B cell (primary cell): Measurements from ENCODE around the gene C20orf204. TPM values are rescaled to one million over a fixed set of nuclear protein-coding genes. Genes with fewer than 3 reads are reported as not detected.
A peak's percentile ranks its signal among the peaks of the same experiment; 100 is the strongest.

Experiments used
- ATAC-seq: fragments of 200-7000 bp; cut with Tn5 transposase; one replicate; pipeline ENCODE4 v1.10.0; 2021; ENCODE audit warnings: low read depth, mild to moderate bottlenecking, moderate number of reproducible peaks, moderate library complexity
- CTCF ChIA-PET: fragments of 350-600 bp; sonication (Branson Sonifier 250); formaldehyde crosslinking; loops from one replicate; lab custom pipeline; 2021; ENCODE audit warnings: antibody characterized with exemption, inconsistent platforms; lab: Charles Lee
- POLR2A ChIA-PET: fragments of 350-600 bp; sonication (Branson Sonifier 250); formaldehyde crosslinking; loops from one replicate; lab custom pipeline; 2021; ENCODE audit warnings: antibody characterized with exemption; lab: Charles Lee
- DNase-seq: peaks from one replicate; pipeline ENCODE4 v3.0.0; 2013
- H2AFZ ChIP-seq: 2 replicates; pipeline ENCODE4 v1.6.1; 2012; ENCODE audit warnings: mild to moderate bottlenecking, low read depth, low read length; ENCODE audit not compliant: insufficient read depth, poor library complexity, severe bottlenecking
- H3K27ac ChIP-seq, 2 donors: 1 replicate in 1 of 2; 2 replicates in 1 of 2; pipeline ENCODE4 v1.5.1; 2012 to 2013; ENCODE audit warnings: low read length in 2 of 2, mild to moderate bottlenecking in 2 of 2, moderate library complexity in 1 of 2
- H3K27me3 ChIP-seq, 4 experiments: fragments of 200-600 bp in 1 of 4; sonication (generic) in 1 of 4; replicated peaks in 1 of 4; 1 replicate in 2 of 4; 2 replicates in 2 of 4; pipeline versions ENCODE4 v1.6.1 to v1.7.0; 2013 to 2016; ENCODE audit warnings: low read length in 3 of 4, mild to moderate bottlenecking in 2 of 4, mixed read lengths in 1 of 4, moderate library complexity in 1 of 4; ENCODE audit not compliant: insufficient read depth in 4 of 4, control insufficient read depth in 3 of 4; ENCODE audit errors: control extremely low read depth in 1 of 4
- H3K36me3 ChIP-seq, 2 experiments: replicated peaks in 1 of 2; 1 replicate in 1 of 2; 2 replicates in 1 of 2; pipeline versions ENCODE4 v1.6.1 to v1.7.1; 2013; ENCODE audit warnings: low read length in 1 of 2; ENCODE audit not compliant: insufficient read depth in 2 of 2, control insufficient read depth in 1 of 2; ENCODE audit errors: control extremely low read depth in 1 of 2, extremely low read depth in 1 of 2
- H3K4me1 ChIP-seq, 2 donors: fragments of 200-600 bp in 1 of 2; sonication (generic) in 1 of 2; 1 replicate in 1 of 2; 2 replicates in 1 of 2; pipeline versions ENCODE4 v1.5.1 to v1.6.1; 2013 to 2017; ENCODE audit warnings: low read length in 2 of 2; ENCODE audit not compliant: control insufficient read depth in 2 of 2, insufficient read depth in 2 of 2
- H3K4me2 ChIP-seq: replicated peaks from 2 replicates; pipeline ENCODE3; 2012; ENCODE audit warnings: mild to moderate bottlenecking, low read depth, low read length; ENCODE audit not compliant: poor library complexity, severe bottlenecking
- H3K4me3 ChIP-seq, 5 experiments: fragments of 200-600 bp in 1 of 5; sonication (generic) in 1 of 5; 1 replicate in 3 of 5; 2 replicates in 2 of 5; pipeline versions ENCODE4 v1.5.1 to v1.7.0; 2011 to 2016; ENCODE audit warnings: low read length in 4 of 5, mild to moderate bottlenecking in 4 of 5, low read depth in 2 of 5, control low read depth in 1 of 5, moderate library complexity in 1 of 5; ENCODE audit not compliant: insufficient read depth in 1 of 5; ENCODE audit errors: control extremely low read depth in 1 of 5, extremely low read depth in 1 of 5
- H3K79me2 ChIP-seq: fragments of 200-600 bp; sonication (generic); one replicate; pipeline ENCODE4 v1.6.0; 2016; ENCODE audit warnings: low read length; ENCODE audit not compliant: control insufficient read depth, insufficient read depth
- H3K9ac ChIP-seq: fragments of 200-600 bp; sonication (generic); 2 replicates; pipeline ENCODE4 v1.6.1; 2017; ENCODE audit warnings: mild to moderate bottlenecking, low read length, moderate library complexity
- H3K9me3 ChIP-seq, 3 donors: one replicate each; pipeline versions ENCODE4 v1.6.1 to v1.7.1; 2013; ENCODE audit warnings: low read length in 2 of 3; ENCODE audit not compliant: control insufficient read depth in 2 of 3, insufficient read depth in 1 of 3; ENCODE audit errors: control extremely low read depth in 1 of 3
- H4K20me1 ChIP-seq: 2 replicates; pipeline ENCODE4 v1.6.0; 2012; ENCODE audit warnings: mild to moderate bottlenecking, low read length; ENCODE audit not compliant: insufficient read depth, control insufficient read depth, poor library complexity, severe bottlenecking
- H3K27ac Mint-ChIP-seq: one replicate; pipeline ENCODE4 v1.8.0; 2021; ENCODE audit warnings: mixed read lengths
- H3K27me3 Mint-ChIP-seq: one replicate; pipeline ENCODE4 v1.8.0; 2021; ENCODE audit warnings: mixed read lengths
- H3K4me1 Mint-ChIP-seq: one replicate; pipeline ENCODE4 v1.8.0; 2021; ENCODE audit warnings: mixed read lengths
- H3K4me3 Mint-ChIP-seq: one replicate; pipeline ENCODE4 v1.8.0; 2021; ENCODE audit warnings: mixed read lengths
- H3K9me3 Mint-ChIP-seq: one replicate; pipeline ENCODE4 v1.8.0; 2022; ENCODE audit warnings: mixed read lengths; ENCODE audit not compliant: insufficient read depth
- CTCF ChIP-seq: fragments of 200-600 bp; IDR thresholded peaks from one replicate; pipeline ENCODE4 v1.8.0; 2022; ENCODE audit warnings: antibody characterized with exemption, mild to moderate bottlenecking
- EZH2 ChIP-seq: IDR thresholded peaks from 2 replicates; pipeline ENCODE4 v1.6.1; 2012; ENCODE audit warnings: borderline replicate concordance, low read depth, mild to moderate bottlenecking, moderate library complexity, low read length; ENCODE audit not compliant: insufficient read depth, poor library complexity, severe bottlenecking
- WGBS: methylation state at CpG from one replicate; pipeline ENCODE4 v1.1.5; 2013; ENCODE audit warnings: missing lambda C conversion rate; ENCODE audit not compliant: insufficient coverage; 5-methylcytosine and 5-hydroxymethylcytosine counted together
- intact Hi-C: fragments of 100-400 bp; cut with micrococcal nuclease; formaldehyde crosslinking; loops from one replicate; pipeline ENCODE4 v1.10.0; 2022
- polyA plus RNA-seq: library from polyadenylated mRNA; depleted of rRNA; stranded (reverse); fragments of >200 nt; gene quantifications from 2 replicates; pipeline ENCODE4 v1.2.3, GENCODE V29; 2012
- total RNA-seq, 2 donors: library from RNA; stranded (reverse); fragments of 120-200 nt in 1 of 2; gene quantifications; 1 replicate in 1 of 2; 2 replicates in 1 of 2; pipeline versions ENCODE4 v1.2.3 to v1.2.4, GENCODE V29; 2013 to 2022

C20orf204 gene
- total and polyA plus RNA-seq, 2 donors (not counting 1 experiment from before 2014, with no cell fraction given), result 0.24 to 2.5 TPM

GRCh38 chr20:64075556-64075955 lies 39.6 kb downstream of the C20orf204 start:
- H3K4me1 ChIP-seq, result peaks cover 21 to 70% of the 10 kb centered on the region in 2 donors
- Mint-ChIP-seq H3K4me1 (peaks cover 54% of the 10 kb centered on the region), H3K27ac (peak overlapping the region; percentile 72), H3K27me3 (no peaks in the 10 kb centered on the region), H3K4me3 (no peak overlapping the region), H3K9me3 (no peaks in the 10 kb centered on the region)
- intact Hi-C loops, result loop anchor here (5.0 kb wide), 2 partner anchors 118 to 182 kb away; partner anchors contain the start of genes PCMTD2 and UCKL1
- H3K9ac ChIP-seq, result no peak overlapping the region
- no peak overlapping the region for H2AFZ ChIP-seq
- ATAC-seq (no peak), DNase-seq (no peak)
- H3K27ac ChIP-seq, result peak overlapping the region in 1 of 2 donors; percentile 9
- H4K20me1 ChIP-seq, result peaks cover 70% of the 10 kb centered on the region
- peaks cover 20% of the 10 kb centered on the region for H3K79me2 ChIP-seq
- H3K36me3 ChIP-seq, result peaks cover 0 to 48% of the 10 kb centered on the region in 2 experiments
- H3K9me3 ChIP-seq, result no peaks in the 10 kb centered on the region
- no peak overlapping the region for H3K4me3 ChIP-seq
- ChIA-PET CTCF (interaction anchor here (0.7 to 11.8 kb wide), 3 partner anchors 36 to 578 kb away, joined by 4 to 220 read pairs (median 65); no protein-coding TSS in a partner anchor), POLR2A (interaction anchor here (0.5 to 5.5 kb wide), 3 partner anchors 10 to 1231 kb away, joined by 3 to 55 read pairs (median 24); no protein-coding TSS in a partner anchor)
- TF ChIP-seq EZH2, result no peak
- TF ChIP-seq CTCF, result no peak
- H3K4me2 ChIP-seq, result no peak overlapping the region
- 95% methylated on average over 8 of the region's 12 CpGs for WGBS
- no peaks in the 10 kb centered on the region for H3K27me3 ChIP-seq
